Upper lobe of left lung (tissue), 4 donors: Measurements from ENCODE around the gene LSM11.

Experiments used
- POLR2A ChIP-seq, 4 donors: fragments of 450-650 bp; IDR thresholded peaks; one replicate each; pipeline ENCODE4 v1.5.1; 2016 to 2017; ENCODE audit warnings: antibody characterized with exemption in 4 of 4, mild to moderate bottlenecking in 2 of 4
- POLR2AphosphoS5 ChIP-seq, 2 donors: sonication (generic); formaldehyde crosslinking; IDR thresholded peaks; one replicate each; pipeline ENCODE4 v1.5.1; 2017; ENCODE audit warnings: antibody characterized with exemption in 2 of 2
- TF ChIP-seq, protein P1 (sequence below), 6 experiments: fragments of 450-650 bp in 4 of 6; fragments of 200-600 bp in 2 of 6; sonication (generic) in 2 of 6; IDR thresholded peaks; one replicate each; pipeline ENCODE4 v1.5.1; 2016 to 2019; ENCODE audit warnings: antibody characterized with exemption in 6 of 6

DNA sequence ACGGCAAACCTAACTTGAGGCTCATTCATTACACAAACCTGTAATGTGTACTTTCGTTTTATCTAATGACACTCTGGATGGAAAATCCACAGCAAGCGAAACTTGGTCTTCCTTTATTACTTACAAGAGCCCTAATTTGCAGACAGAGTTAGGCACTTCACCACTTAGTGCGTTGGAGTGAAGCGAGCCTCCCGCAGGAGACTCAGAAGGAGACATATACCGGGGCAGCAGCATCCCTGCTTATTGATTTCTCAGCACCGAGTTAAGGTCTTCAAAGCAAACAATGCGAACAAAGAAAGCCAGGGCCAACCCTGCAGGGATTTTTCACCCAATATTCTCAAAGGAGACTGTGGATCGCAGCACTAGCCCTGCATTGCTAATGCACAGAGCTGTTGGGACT, 28.6 kb downstream of the LSM11 start:
- TF ChIP-seq, protein P1, sequence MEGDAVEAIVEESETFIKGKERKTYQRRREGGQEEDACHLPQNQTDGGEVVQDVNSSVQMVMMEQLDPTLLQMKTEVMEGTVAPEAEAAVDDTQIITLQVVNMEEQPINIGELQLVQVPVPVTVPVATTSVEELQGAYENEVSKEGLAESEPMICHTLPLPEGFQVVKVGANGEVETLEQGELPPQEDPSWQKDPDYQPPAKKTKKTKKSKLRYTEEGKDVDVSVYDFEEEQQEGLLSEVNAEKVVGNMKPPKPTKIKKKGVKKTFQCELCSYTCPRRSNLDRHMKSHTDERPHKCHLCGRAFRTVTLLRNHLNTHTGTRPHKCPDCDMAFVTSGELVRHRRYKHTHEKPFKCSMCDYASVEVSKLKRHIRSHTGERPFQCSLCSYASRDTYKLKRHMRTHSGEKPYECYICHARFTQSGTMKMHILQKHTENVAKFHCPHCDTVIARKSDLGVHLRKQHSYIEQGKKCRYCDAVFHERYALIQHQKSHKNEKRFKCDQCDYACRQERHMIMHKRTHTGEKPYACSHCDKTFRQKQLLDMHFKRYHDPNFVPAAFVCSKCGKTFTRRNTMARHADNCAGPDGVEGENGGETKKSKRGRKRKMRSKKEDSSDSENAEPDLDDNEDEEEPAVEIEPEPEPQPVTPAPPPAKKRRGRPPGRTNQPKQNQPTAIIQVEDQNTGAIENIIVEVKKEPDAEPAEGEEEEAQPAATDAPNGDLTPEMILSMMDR (IDR thresholded peaks at IDR 0.05), result no peak
- TF ChIP-seq POLR2A (IDR thresholded peaks at IDR 0.05) (no peak), POLR2AphosphoS5 (IDR thresholded peaks at IDR 0.05) (no peak)
